Liver (tissue), 9 donors: ENCODE results near the gene ECI1. TPM values are rescaled to one million over a fixed set of nuclear protein-coding genes. Genes with fewer than 3 reads are reported as not detected.

Experiments
- DNase-seq: peaks from one replicate; pipeline ENCODE4 v3.0.0-alpha.2; 2017; ENCODE audit warnings: low spot score
- H3K27ac ChIP-seq, 2 donors: one replicate each; pipeline ENCODE4 v1.7.0; 2013; ENCODE audit warnings: inconsistent platforms in 2 of 2, low read length in 2 of 2, control low read depth in 1 of 2, low read depth in 1 of 2, mild to moderate bottlenecking in 1 of 2
- H3K27me3 ChIP-seq, 4 donors: one replicate each; pipeline versions ENCODE4 v1.6.1 to v1.7.0; 2013; ENCODE audit warnings: low read length in 3 of 4, inconsistent platforms in 1 of 4, mild to moderate bottlenecking in 1 of 4, moderate library complexity in 1 of 4; ENCODE audit not compliant: control insufficient read depth in 4 of 4, insufficient read depth in 4 of 4
- H3K36me3 ChIP-seq, 4 donors: one replicate each; pipeline versions ENCODE4 v1.6.1 to v1.7.0; 2013; ENCODE audit warnings: low read length in 3 of 4, mild to moderate bottlenecking in 3 of 4, low read depth in 1 of 4, moderate library complexity in 1 of 4; ENCODE audit not compliant: control insufficient read depth in 4 of 4, insufficient read depth in 3 of 4
- H3K4me1 ChIP-seq, 4 donors: one replicate each; pipeline versions ENCODE4 v1.6.1 to v1.7.0; 2013; ENCODE audit warnings: low read length in 3 of 4, mild to moderate bottlenecking in 3 of 4, moderate library complexity in 1 of 4; ENCODE audit not compliant: control insufficient read depth in 4 of 4, insufficient read depth in 4 of 4
- H3K4me3 ChIP-seq, 3 donors: one replicate each; pipeline versions ENCODE4 v1.6.1 to v1.7.0; 2013; ENCODE audit warnings: low read length in 3 of 3, control low read depth in 1 of 3, low read depth in 1 of 3, mild to moderate bottlenecking in 1 of 3
- H3K9ac ChIP-seq, 2 donors: one replicate each; pipeline ENCODE4 v1.7.0; 2013; ENCODE audit warnings: low read length in 2 of 2, mild to moderate bottlenecking in 2 of 2, moderate library complexity in 2 of 2, control low read depth in 1 of 2, low read depth in 1 of 2
- H3K9me3 ChIP-seq, 4 donors: one replicate each; pipeline versions ENCODE4 v1.6.1 to v1.7.0; 2013; ENCODE audit warnings: low read length in 3 of 4; ENCODE audit not compliant: control insufficient read depth in 4 of 4
- EGR1 ChIP-seq, 2 donors: IDR thresholded peaks; 2 replicates each; pipeline ENCODE4 v1.6.1; 2016 to 2018; ENCODE audit warnings: antibody characterized with exemption in 2 of 2, low read depth in 2 of 2
- FOXA1 ChIP-seq: IDR thresholded peaks from 2 replicates; pipeline ENCODE4 v1.6.1; 2016; ENCODE audit warnings: antibody characterized with exemption
- GABPA ChIP-seq, 2 donors: IDR thresholded peaks in 1 of 2; conservative IDR thresholded peaks in 1 of 2; 2 replicates each; pipeline ENCODE4 v1.6.1; 2016; ENCODE audit warnings: antibody characterized with exemption in 2 of 2, mild to moderate bottlenecking in 1 of 2, moderate library complexity in 1 of 2
- HNF4A ChIP-seq, 2 donors: conservative IDR thresholded peaks; 2 replicates each; pipeline ENCODE4 v1.6.1; 2016; ENCODE audit warnings: antibody characterized with exemption in 2 of 2, mild to moderate bottlenecking in 2 of 2
- HNF4G ChIP-seq: IDR thresholded peaks from 2 replicates; pipeline ENCODE4 v1.6.1; 2016; ENCODE audit warnings: antibody characterized with exemption
- JUND ChIP-seq, 2 donors: IDR thresholded peaks; 2 replicates each; pipeline ENCODE4 v1.6.1; 2016; ENCODE audit warnings: antibody characterized with exemption in 2 of 2
- MAX ChIP-seq: IDR thresholded peaks from 2 replicates; pipeline ENCODE4 v1.6.1; 2016; ENCODE audit warnings: antibody characterized with exemption
- RXRA ChIP-seq, 2 donors: IDR thresholded peaks; 2 replicates each; pipeline ENCODE4 v1.6.1; 2017 to 2018; ENCODE audit warnings: antibody characterized with exemption in 2 of 2, mild to moderate bottlenecking in 1 of 2
- SP1 ChIP-seq: IDR thresholded peaks from 2 replicates; pipeline ENCODE4 v1.6.1; 2018; ENCODE audit warnings: antibody characterized with exemption, mild to moderate bottlenecking
- TAF1 ChIP-seq: conservative IDR thresholded peaks from 2 replicates; pipeline ENCODE4 v1.6.1; 2016; ENCODE audit warnings: antibody characterized with exemption, mild to moderate bottlenecking
- YY1 ChIP-seq: IDR thresholded peaks from 2 replicates; pipeline ENCODE4 v1.6.1; 2016; ENCODE audit warnings: antibody characterized with exemption, mild to moderate bottlenecking
- ZBTB33 ChIP-seq: IDR thresholded peaks from 2 replicates; pipeline ENCODE4 v1.6.1; 2016; ENCODE audit warnings: antibody characterized with exemption
- WGBS: extraction: QIAGEN DNeasy Blood & Tissue Kit; methylation state at CpG from one replicate; pipeline ENCODE4 v1.1.7; 2013; 5-methylcytosine and 5-hydroxymethylcytosine counted together
- polyA plus RNA-seq, 2 donors: library from polyadenylated mRNA; stranded (reverse) in 1 of 2; unstranded in 1 of 2; fragments of 200-250 nt in 1 of 2; fragments of >200 nt in 1 of 2; fragmentation: Nextera tagmentation in 1 of 2; extraction: Ambion mirVana in 1 of 2; gene quantifications; one replicate each; pipeline versions ENCODE4 v1.2.1 to v1.2.3, GENCODE V29; 2013 to 2015
- total RNA-seq, 2 donors: library from RNA; depleted of rRNA; stranded (reverse); fragments of >200 nt; gene quantifications; one replicate each; pipeline ENCODE4 v1.2.3, GENCODE V29; 2014
- TF ChIP-seq, protein P1 (sequence below): IDR thresholded peaks from 2 replicates; pipeline ENCODE4 v1.6.1; 2016; ENCODE audit warnings: antibody characterized with exemption
- TF ChIP-seq, protein P2 (sequence below): fragments of 150-350 bp; IDR thresholded peaks from 2 replicates; pipeline ENCODE4 v1.5.1; 2017; ENCODE audit warnings: improper control_type of control experiment, low read depth, low read length; ENCODE audit not compliant: missing input control
- TF ChIP-seq, protein P3 (sequence below): IDR thresholded peaks from 2 replicates; pipeline ENCODE4 v1.6.1; 2016; ENCODE audit warnings: antibody characterized with exemption, mild to moderate bottlenecking
- donor health status: healthy.
- donor health status: healthy.
- donor health status: healthy.
- donor health status: healthy.
- donor health status: healthy.

Gene ECI1
- total and polyA plus RNA-seq, 4 donors: 36.8 to 107 (median 79.5) TPM

GRCh38 chr16:2275476-2276367 lies 24.3 kb upstream of the ECI1 start:
- no peaks in the 10 kb centered on the region for H3K36me3 ChIP-seq
- 74% methylated on average over 30 of the region's 30 CpGs for WGBS

More at GRCh38 chr16:2275476-2276367, 24.3 kb upstream of the ECI1 start:
- no peak overlapping the region for H3K9ac ChIP-seq
- H3K9me3 ChIP-seq: no peaks in the 10 kb centered on the region
- H3K4me3 ChIP-seq: no peak overlapping the region
- no peak for DNase-seq
- no peak overlapping the region for H3K27ac ChIP-seq
- TF ChIP-seq SP1 (no peak), TAF1 (no peak), FOXA1 (no peak), HNF4G (no peak), JUND (IDR thresholded peaks at IDR 0.05) (no peak), EGR1 (IDR thresholded peaks at IDR 0.05; ENCODE audit: low read depth in 2 of 2) (no peak), RXRA (IDR thresholded peaks at IDR 0.05) (no peak), MAX (no peak), YY1 (no peak), HNF4A (conservative IDR thresholded peaks at IDR 0.05) (no peak), GABPA (IDR thresholded peaks at IDR 0.05 in 1 of 2, conservative IDR thresholded peaks at IDR 0.05 in 1 of 2) (no peak), ZBTB33 (no peak)
- TF ChIP-seq, protein P1, sequence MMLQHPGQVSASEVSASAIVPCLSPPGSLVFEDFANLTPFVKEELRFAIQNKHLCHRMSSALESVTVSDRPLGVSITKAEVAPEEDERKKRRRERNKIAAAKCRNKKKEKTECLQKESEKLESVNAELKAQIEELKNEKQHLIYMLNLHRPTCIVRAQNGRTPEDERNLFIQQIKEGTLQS: no peak
- TF ChIP-seq, protein P2, sequence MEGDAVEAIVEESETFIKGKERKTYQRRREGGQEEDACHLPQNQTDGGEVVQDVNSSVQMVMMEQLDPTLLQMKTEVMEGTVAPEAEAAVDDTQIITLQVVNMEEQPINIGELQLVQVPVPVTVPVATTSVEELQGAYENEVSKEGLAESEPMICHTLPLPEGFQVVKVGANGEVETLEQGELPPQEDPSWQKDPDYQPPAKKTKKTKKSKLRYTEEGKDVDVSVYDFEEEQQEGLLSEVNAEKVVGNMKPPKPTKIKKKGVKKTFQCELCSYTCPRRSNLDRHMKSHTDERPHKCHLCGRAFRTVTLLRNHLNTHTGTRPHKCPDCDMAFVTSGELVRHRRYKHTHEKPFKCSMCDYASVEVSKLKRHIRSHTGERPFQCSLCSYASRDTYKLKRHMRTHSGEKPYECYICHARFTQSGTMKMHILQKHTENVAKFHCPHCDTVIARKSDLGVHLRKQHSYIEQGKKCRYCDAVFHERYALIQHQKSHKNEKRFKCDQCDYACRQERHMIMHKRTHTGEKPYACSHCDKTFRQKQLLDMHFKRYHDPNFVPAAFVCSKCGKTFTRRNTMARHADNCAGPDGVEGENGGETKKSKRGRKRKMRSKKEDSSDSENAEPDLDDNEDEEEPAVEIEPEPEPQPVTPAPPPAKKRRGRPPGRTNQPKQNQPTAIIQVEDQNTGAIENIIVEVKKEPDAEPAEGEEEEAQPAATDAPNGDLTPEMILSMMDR: no peak
- TF ChIP-seq, protein P3, sequence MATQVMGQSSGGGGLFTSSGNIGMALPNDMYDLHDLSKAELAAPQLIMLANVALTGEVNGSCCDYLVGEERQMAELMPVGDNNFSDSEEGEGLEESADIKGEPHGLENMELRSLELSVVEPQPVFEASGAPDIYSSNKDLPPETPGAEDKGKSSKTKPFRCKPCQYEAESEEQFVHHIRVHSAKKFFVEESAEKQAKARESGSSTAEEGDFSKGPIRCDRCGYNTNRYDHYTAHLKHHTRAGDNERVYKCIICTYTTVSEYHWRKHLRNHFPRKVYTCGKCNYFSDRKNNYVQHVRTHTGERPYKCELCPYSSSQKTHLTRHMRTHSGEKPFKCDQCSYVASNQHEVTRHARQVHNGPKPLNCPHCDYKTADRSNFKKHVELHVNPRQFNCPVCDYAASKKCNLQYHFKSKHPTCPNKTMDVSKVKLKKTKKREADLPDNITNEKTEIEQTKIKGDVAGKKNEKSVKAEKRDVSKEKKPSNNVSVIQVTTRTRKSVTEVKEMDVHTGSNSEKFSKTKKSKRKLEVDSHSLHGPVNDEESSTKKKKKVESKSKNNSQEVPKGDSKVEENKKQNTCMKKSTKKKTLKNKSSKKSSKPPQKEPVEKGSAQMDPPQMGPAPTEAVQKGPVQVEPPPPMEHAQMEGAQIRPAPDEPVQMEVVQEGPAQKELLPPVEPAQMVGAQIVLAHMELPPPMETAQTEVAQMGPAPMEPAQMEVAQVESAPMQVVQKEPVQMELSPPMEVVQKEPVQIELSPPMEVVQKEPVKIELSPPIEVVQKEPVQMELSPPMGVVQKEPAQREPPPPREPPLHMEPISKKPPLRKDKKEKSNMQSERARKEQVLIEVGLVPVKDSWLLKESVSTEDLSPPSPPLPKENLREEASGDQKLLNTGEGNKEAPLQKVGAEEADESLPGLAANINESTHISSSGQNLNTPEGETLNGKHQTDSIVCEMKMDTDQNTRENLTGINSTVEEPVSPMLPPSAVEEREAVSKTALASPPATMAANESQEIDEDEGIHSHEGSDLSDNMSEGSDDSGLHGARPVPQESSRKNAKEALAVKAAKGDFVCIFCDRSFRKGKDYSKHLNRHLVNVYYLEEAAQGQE: no peak
- H3K4me1 ChIP-seq: no peaks in the 10 kb centered on the region
- no peaks in the 10 kb centered on the region for H3K27me3 ChIP-seq
